Heart right ventricle (tissue), 16 donors: Measurements from ENCODE around the gene FHAD1. TPM values are rescaled to one million over a fixed set of nuclear protein-coding genes. Genes with fewer than 3 reads are reported as not detected.

ENCODE experiments used
- ATAC-seq, 8 donors: fragments of 200-7000 bp; cut with Tn5 transposase; one replicate each; pipeline ENCODE4 v1.9.1; 2020; ENCODE audit warnings: mild to moderate bottlenecking in 8 of 8, moderate library complexity in 8 of 8, moderate number of reproducible peaks in 1 of 8
- DNase-seq, 2 donors: peaks; one replicate each; pipeline ENCODE4 v3.0.0-alpha.2; 2020
- H3K27ac ChIP-seq, 10 donors: fragments of 200-600 bp; sonication (generic) in 2 of 10; one replicate each; pipeline versions ENCODE4 v1.5.0 to v1.8.0; 2020 to 2022; ENCODE audit warnings: mild to moderate bottlenecking in 3 of 10
- H3K27me3 ChIP-seq, 7 donors: fragments of 200-600 bp; one replicate each; pipeline ENCODE4 v1.8.0; 2021 to 2022; ENCODE audit warnings: mild to moderate bottlenecking in 2 of 7
- H3K36me3 ChIP-seq, 9 donors: fragments of 200-600 bp; sonication (generic) in 1 of 9; one replicate each; pipeline versions ENCODE4 v1.5.0 to v1.8.0; 2020 to 2022; ENCODE audit warnings: mild to moderate bottlenecking in 2 of 9
- H3K4me1 ChIP-seq, 9 donors: fragments of 200-600 bp; sonication (generic) in 1 of 9; one replicate each; pipeline versions ENCODE4 v1.5.0 to v1.8.0; 2020 to 2022; ENCODE audit warnings: mild to moderate bottlenecking in 4 of 9
- H3K4me3 ChIP-seq, 10 donors: fragments of 200-600 bp; sonication (generic) in 2 of 10; one replicate each; pipeline versions ENCODE4 v1.5.0 to v1.8.0; 2020 to 2022; ENCODE audit warnings: mild to moderate bottlenecking in 7 of 10, moderate library complexity in 2 of 10
- H3K9me3 ChIP-seq, 11 donors: fragments of 200-600 bp in 10 of 11; sonication (generic) in 2 of 11; one replicate each; pipeline versions ENCODE4 v1.5.0 to v1.8.0; 2013 to 2022; ENCODE audit warnings: mild to moderate bottlenecking in 2 of 11, control low read depth in 1 of 11, moderate library complexity in 1 of 11
- CTCF ChIP-seq, 9 donors: fragments of 200-600 bp; sonication (generic) in 2 of 9; IDR thresholded peaks; one replicate each; pipeline versions ENCODE4 v1.5.0 to v1.8.0; 2021 to 2022; ENCODE audit warnings: antibody characterized with exemption in 9 of 9, mild to moderate bottlenecking in 5 of 9, moderate library complexity in 1 of 9
- WGBS, 2 donors: extraction: QIAGEN DNeasy Blood & Tissue Kit; methylation state at CpG; one replicate each; pipeline ENCODE4 v1.1.7; 2013; ENCODE audit warnings: inconsistent platforms in 1 of 2; 5-methylcytosine and 5-hydroxymethylcytosine counted together
- intact Hi-C, 10 donors: fragments of 100-400 bp; cut with DNase I; formaldehyde crosslinking; loops; one replicate each; pipeline versions ENCODE4 v1.11.1 to v1.14.2; 2022
- polyA plus RNA-seq, 2 donors: library from polyadenylated mRNA; stranded (reverse); fragments of 200-250 nt; gene quantifications; one replicate each; pipeline ENCODE4 v1.2.3, GENCODE V29; 2013
- total RNA-seq, 10 donors: library from RNA; stranded (reverse); fragmentation: NEBNext Ultra II Directional in 3 of 10; extraction: Animal tissue kit (Norgen Biotek cat#: 25700) in 3 of 10; gene quantifications; one replicate each; pipeline versions ENCODE4 v1.2.1 to v1.2.4, GENCODE V29; 2021 to 2023
- donor health status: Arrhythmogenic right ventricular cardiomyopathy.
- donor health status: ischemic (EF 13 %, LVEDD 7.1; RV severe dilation, severe dysfunction).
- donor health status: healthy with polysubstance abuse.
- donor health status: DM: no; HTN: yes; CAD: no.
- donor health status: DM: no; HTN: no; CAD: no.
- donor health status: ischemic (EF 25% LVEDD 6.9; RV normal size, moderate dysfunction).
- donor health status: ischemic (EF 25% LVEDD 5.7; RV mildly dilated, moderate dysfunction).
- donor health status: healthy.
- donor health status: DM: yes; HTN: yes; CAD: no.
- donor health status: Ischemic cardiomyopathy.
- donor health status: ischemic (EF 35%, LVEDD 5.7; RV mildly dilated, moderate dysfunction).
- donor health status: nonischemic (EF 11% LVEDD 7.7; RV severe dilation, severe dysfunction).
- donor health status: DM: yes; HTN: yes; CAD: no.
- donor health status: PGD.
- donor health status: ischemic (EF 29% LVEDD 5.4; RV normal size, mild dysfunction).
- donor health status: nonischemic (EF 23%, LVEDD 6.1; RV moderate dilation, normal function).

The FHAD1 gene
- total and polyA plus RNA-seq, 12 donors = 0.06 to 1.0 (median 0.12) TPM; not detected in 5

- ATAC-seq = no peak
These were observed 113.7 kb downstream of the FHAD1 start for GRCh38 chr1:15360700-15361099.

DNA sequence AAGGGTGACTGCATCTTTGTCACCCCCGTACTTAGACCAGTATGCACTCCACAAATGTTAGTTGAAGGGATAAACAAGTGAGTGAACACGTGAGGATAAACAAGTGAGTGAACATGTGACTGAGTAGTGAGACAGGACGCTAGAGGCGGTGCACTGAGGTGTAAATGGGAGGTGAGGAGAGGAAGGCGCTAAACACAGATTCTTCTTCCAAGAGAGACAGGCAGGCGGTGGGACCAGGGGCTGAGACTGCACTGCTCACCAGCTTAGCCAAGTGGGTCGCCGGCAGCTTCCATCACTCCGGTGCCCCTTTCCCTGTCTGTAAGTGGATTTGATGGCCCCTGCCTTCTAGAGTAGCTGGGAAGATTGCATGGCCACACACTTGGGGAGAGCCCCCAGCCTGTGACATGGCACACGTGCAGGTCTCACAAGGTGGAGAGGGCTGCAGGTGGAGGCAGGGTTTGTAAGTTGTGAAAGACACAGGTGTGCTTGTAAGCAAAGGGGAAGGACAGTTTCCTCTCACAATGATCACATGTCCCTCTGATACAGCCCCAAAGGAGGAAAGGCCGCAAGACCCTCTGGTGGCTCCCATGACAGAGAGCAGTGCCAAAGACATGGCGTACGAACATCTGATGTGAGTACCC, 115.2 kb downstream of the FHAD1 start:
- no peaks in the 10 kb centered on the region for H3K4me1 ChIP-seq
- ATAC-seq = no peak
- intact Hi-C loops = no loop called here
- H3K4me3 ChIP-seq = no peak overlapping the region
- WGBS, 2 donors = 90 to 93% methylated on average over 13 of the region's 13 CpGs
- TF ChIP-seq CTCF (IDR thresholded peaks at IDR 0.05) = no peak
- H3K27me3 ChIP-seq = no peaks in the 10 kb centered on the region
- no peaks in the 10 kb centered on the region for H3K36me3 ChIP-seq
- H3K27ac ChIP-seq = no peak overlapping the region
- H3K9me3 ChIP-seq = no peaks in the 10 kb centered on the region
- DNase-seq = no peak

More at GRCh38 chr1:15360700-15361099, 113.7 kb downstream of the FHAD1 start:
- Histone ChIP-seq H3K4me3 (no peak overlapping the region), H3K4me1 (no peaks in the 10 kb centered on the region), H3K9me3 (no peaks in the 10 kb centered on the region), H3K36me3 (no peaks in the 10 kb centered on the region), H3K27me3 (no peaks in the 10 kb centered on the region), H3K27ac (no peak overlapping the region)
- WGBS, 2 donors = 91 to 93% methylated on average over 14 of the region's 14 CpGs
- intact Hi-C loops = no loop called here
- TF ChIP-seq CTCF (IDR thresholded peaks at IDR 0.05) = no peak
- no peak for DNase-seq

DNA sequence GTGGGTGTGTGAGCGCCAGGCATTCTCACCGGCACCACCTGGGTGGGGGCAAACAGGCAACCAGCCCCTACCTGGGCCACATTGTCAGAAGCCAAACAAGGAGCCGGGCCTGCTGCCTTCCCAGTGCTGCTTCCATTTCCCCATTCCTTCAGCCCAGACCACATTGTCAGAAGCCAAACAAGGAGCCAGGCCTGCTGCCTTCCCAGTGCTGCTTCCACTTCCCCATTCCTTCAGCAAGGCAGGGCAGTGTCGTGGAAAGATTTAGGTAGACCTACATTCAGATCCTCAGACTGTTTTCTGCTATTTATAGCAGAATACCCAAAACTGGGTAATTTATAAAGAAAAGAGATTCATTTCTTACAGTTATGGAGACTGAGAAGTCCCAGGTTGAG, 115.7 kb downstream of the FHAD1 start:
- no peak overlapping the region for H3K4me3 ChIP-seq
- no peaks in the 10 kb centered on the region for H3K9me3 ChIP-seq
- ATAC-seq (no peak), DNase-seq (no peak)
- H3K27me3 ChIP-seq = no peaks in the 10 kb centered on the region
- 95 to 98% methylated on average over 4 of the region's 4 CpGs for WGBS, 2 donors
- H3K36me3 ChIP-seq = no peaks in the 10 kb centered on the region
- TF ChIP-seq CTCF (IDR thresholded peaks at IDR 0.05) = no peak
- intact Hi-C loops = no loop called here
- H3K4me1 ChIP-seq = no peaks in the 10 kb centered on the region
- no peak overlapping the region for H3K27ac ChIP-seq

DNA sequence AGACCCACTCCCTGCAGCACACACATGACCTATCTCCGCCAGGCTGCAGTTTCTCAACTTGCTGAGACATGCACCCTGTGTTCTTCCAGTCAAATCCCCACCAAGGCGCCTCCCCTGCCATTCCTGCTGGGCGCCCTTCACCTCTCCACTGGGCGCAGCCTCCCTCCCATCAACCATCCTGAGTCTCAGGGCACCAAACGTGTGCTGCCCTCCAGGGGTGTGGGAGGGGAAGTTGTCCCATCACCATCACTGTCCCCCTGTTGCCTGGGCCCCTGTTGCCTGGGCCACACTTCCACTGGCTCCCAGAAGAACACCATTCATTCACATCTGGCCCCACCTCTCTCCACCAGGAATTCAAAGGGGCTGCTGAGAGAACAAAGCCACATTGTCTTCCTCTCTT, 117.7 kb downstream of the FHAD1 start:
- no peak for DNase-seq
- intact Hi-C loops = no loop called here
- no peak overlapping the region for H3K4me3 ChIP-seq
- no peaks in the 10 kb centered on the region for H3K36me3 ChIP-seq
- peak in 1 of 9 donors; percentile 7 for TF ChIP-seq CTCF (IDR thresholded peaks at IDR 0.05)
- no peak for ATAC-seq
- no peaks in the 10 kb centered on the region for H3K9me3 ChIP-seq
- WGBS, 2 donors = 90% methylated on average over 5 of the region's 5 CpGs
- H3K27ac ChIP-seq = no peak overlapping the region
- H3K4me1 ChIP-seq = no peaks in the 10 kb centered on the region
- H3K27me3 ChIP-seq = no peaks in the 10 kb centered on the region
